Gastroesophageal sphincter (tissue), 4 donors: ENCODE data around the gene KCNK6. TPM values are rescaled to one million over a fixed set of nuclear protein-coding genes. Genes with fewer than 3 reads are reported as not detected.
"Not testable (repeated sequence)": the region's sequence is repeated elsewhere in the genome, so short reads cannot be mapped to it uniquely, and the experiment has no call there.

Experiments
- ATAC-seq: fragments of 150-250 bp; one replicate; pipeline ENCODE4 v1.9.1; 2016; ENCODE audit warnings: mild to moderate bottlenecking, moderate library complexity
- H3K27ac ChIP-seq, 4 donors: fragments of 200-600 bp; sonication (generic) in 3 of 4; 1 replicate in 3 of 4; 2 replicates in 1 of 4; pipeline ENCODE4 v1.5.1; 2016 to 2019
- H3K27me3 ChIP-seq: fragments of 200-600 bp; sonication (generic); one replicate; pipeline ENCODE4 v1.5.1; 2019
- H3K36me3 ChIP-seq, 2 donors: fragments of 200-600 bp; sonication (generic); one replicate each; pipeline ENCODE4 v1.5.1; 2019; ENCODE audit warnings: control low read depth in 1 of 2
- H3K4me1 ChIP-seq, 3 donors: fragments of 200-600 bp; sonication (generic); 1 replicate in 2 of 3; 2 replicates in 1 of 3; pipeline ENCODE4 v1.5.1; 2016 to 2019; ENCODE audit warnings: control low read depth in 2 of 3
- H3K4me3 ChIP-seq, 2 donors: fragments of 200-600 bp; sonication (generic); one replicate each; pipeline ENCODE4 v1.5.1; 2019; ENCODE audit warnings: mild to moderate bottlenecking in 1 of 2, moderate library complexity in 1 of 2
- H3K9me3 ChIP-seq, 3 donors: fragments of 200-600 bp; sonication (generic); one replicate each; pipeline ENCODE4 v1.5.1; 2017 to 2019; ENCODE audit warnings: control low read depth in 2 of 3
- EP300 ChIP-seq: sonication (generic); formaldehyde crosslinking; IDR thresholded peaks from one replicate; pipeline ENCODE4 v1.6.1; 2017; ENCODE audit warnings: antibody characterized with exemption, mild to moderate bottlenecking
- POLR2A ChIP-seq, 2 donors: fragments of 450-650 bp; IDR thresholded peaks; one replicate each; pipeline ENCODE4 v1.6.1; 2017; ENCODE audit warnings: antibody characterized with exemption in 2 of 2, mild to moderate bottlenecking in 2 of 2, moderate library complexity in 1 of 2
- POLR2AphosphoS5 ChIP-seq: sonication (generic); formaldehyde crosslinking; IDR thresholded peaks from one replicate; pipeline ENCODE4 v1.6.1; 2017; ENCODE audit warnings: antibody characterized with exemption
- WGBS, 2 donors: methylation state at CpG; one replicate each; pipeline ENCODE4 v1.1.5; 2018; ENCODE audit warnings: low coverage in 1 of 2; 5-methylcytosine and 5-hydroxymethylcytosine counted together
- total RNA-seq, 4 donors: library from RNA; depleted of rRNA; stranded (reverse); fragments of >200 nt; gene quantifications; one replicate each; pipeline ENCODE4 v1.1.0, GENCODE V29; 2016
- TF ChIP-seq, protein P1 (sequence below), 4 experiments: fragments of 200-600 bp in 2 of 4; fragments of 450-650 bp in 2 of 4; sonication (generic) in 1 of 4; IDR thresholded peaks; one replicate each; pipeline ENCODE4 v1.5.1; 2017 to 2019; ENCODE audit warnings: antibody characterized with exemption in 4 of 4, mild to moderate bottlenecking in 2 of 4, moderate library complexity in 2 of 4

KCNK6 gene
- total RNA-seq, 4 donors from 2014 or later: 2.3 to 9.3 (median 6.1) TPM

DNA sequence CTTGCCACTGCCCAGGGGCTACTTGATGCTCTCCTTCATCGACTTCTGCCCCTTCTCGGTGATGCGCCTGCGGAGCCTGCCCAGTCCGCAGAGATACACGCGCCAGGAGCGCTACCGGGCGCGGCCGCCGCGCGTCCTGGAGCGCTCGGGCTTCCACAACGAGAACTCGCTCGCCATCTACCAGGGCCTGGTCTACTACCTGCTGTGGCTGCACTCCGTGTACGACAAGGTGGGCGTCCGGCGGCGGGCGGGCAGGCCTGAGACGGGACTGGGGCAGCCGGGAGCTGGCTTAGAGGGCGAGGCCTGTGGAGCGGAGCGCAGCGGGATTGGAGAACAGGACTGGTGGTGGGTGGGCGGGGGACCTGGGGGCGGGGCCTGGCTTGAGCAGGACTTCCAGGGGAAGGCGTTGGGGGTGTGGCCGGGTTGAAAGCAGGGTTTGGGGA, 42.0 kb downstream of the KCNK6 start:
- 0% methylated on average over 2 of the region's 37 CpGs; no CpG with 5 or more reads in 1 of the 2 donors for WGBS, 2 donors
- Histone ChIP-seq H3K9me3 (no peaks in the 10 kb centered on the region), H3K4me1 (peaks cover 0 to 22% (median 4%) of the 10 kb centered on the region in 3 donors), H3K27me3 (peaks cover 75% of the 10 kb centered on the region), H3K4me3 (peak overlapping the region; percentile 24 to 64), H3K36me3 (no peaks in the 10 kb centered on the region), H3K27ac (peak overlapping the region in 3 of 4 donors; percentile 40 to 61 (median 54))
- peak; percentile 86 for ATAC-seq
- TF ChIP-seq POLR2AphosphoS5: no peak
- TF ChIP-seq, protein P1, sequence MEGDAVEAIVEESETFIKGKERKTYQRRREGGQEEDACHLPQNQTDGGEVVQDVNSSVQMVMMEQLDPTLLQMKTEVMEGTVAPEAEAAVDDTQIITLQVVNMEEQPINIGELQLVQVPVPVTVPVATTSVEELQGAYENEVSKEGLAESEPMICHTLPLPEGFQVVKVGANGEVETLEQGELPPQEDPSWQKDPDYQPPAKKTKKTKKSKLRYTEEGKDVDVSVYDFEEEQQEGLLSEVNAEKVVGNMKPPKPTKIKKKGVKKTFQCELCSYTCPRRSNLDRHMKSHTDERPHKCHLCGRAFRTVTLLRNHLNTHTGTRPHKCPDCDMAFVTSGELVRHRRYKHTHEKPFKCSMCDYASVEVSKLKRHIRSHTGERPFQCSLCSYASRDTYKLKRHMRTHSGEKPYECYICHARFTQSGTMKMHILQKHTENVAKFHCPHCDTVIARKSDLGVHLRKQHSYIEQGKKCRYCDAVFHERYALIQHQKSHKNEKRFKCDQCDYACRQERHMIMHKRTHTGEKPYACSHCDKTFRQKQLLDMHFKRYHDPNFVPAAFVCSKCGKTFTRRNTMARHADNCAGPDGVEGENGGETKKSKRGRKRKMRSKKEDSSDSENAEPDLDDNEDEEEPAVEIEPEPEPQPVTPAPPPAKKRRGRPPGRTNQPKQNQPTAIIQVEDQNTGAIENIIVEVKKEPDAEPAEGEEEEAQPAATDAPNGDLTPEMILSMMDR (IDR thresholded peaks at IDR 0.05): peak in 3 of 4 experiments; percentile 23 to 46 (median 35)

GRCh38 chr19:38362076-38362945, 42.7 kb downstream of the KCNK6 start:
- Histone ChIP-seq H3K27me3 (peaks cover 74% of the 10 kb centered on the region), H3K9me3 (no peaks in the 10 kb centered on the region), H3K36me3 (no peaks in the 10 kb centered on the region), H3K27ac (peak overlapping the region in 3 of 4 donors; percentile 40 to 61 (median 54)), H3K4me1 (peaks cover 0 to 22% (median 4%) of the 10 kb centered on the region in 3 donors), H3K4me3 (peak overlapping the region; percentile 24 to 64)
- TF ChIP-seq, protein P1 (IDR thresholded peaks at IDR 0.05): no peak
- TF ChIP-seq POLR2A (IDR thresholded peaks at IDR 0.05) (no peak), POLR2AphosphoS5 (no peak), EP300 (no peak)
- peak; percentile 77 for ATAC-seq
- WGBS, 2 donors: 4 to 5% methylated on average over 13 to 14 of the region's 68 CpGs

DNA sequence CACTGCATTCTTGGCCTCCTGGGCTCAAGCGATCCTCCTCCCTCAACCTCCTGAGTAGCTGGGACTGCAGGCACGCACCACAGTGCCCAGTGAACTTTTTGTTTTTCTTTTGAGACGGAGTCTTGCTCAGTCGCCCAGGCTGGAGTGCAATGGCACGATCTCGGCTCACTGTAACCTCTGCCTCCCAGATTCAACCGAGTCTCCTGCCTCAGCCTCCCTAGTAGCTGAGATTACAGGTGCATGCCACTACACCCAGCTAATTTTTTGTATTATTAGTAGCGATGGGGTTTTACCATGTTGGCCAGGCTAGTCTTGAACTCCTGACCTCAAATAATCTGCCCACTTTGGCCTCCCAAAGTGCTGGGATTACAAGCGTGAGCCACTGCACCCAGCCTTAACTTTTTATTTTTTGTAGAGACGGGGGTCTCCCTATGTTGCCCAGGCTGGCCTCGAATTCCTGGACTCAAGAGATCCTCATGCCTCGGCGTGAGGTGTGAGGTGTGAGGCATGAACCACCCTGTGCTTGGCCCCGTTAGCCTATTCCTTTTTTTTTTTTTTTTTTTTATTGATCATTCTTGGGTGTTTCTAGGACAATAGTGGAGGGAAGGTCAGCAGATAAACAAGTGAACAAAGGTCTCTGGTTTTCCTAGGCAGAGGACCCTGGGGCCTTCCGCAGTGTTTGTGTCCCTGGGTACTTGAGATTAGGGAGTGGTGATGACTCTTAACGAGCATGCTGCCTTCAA, 43.5 kb downstream of the KCNK6 start:
- Histone ChIP-seq H3K4me1 (peaks cover 0 to 22% (median 4%) of the 10 kb centered on the region in 3 donors), H3K27me3 (peaks cover 74% of the 10 kb centered on the region), H3K4me3 (peak overlapping the region in 1 of 2 donors; percentile 64)
- WGBS, 2 donors: 81 to 84% methylated on average over 8 to 9 of the region's 16 CpGs
- not testable (repeated sequence) for H3K36me3 ChIP-seq, H3K9me3 ChIP-seq, H3K27ac ChIP-seq, ATAC-seq

GRCh38 chr19:38367041-38367440, 47.4 kb downstream of the KCNK6 start:
- Histone ChIP-seq H3K4me3 (no peak overlapping the region), H3K27me3 (peaks cover 46% of the 10 kb centered on the region), H3K4me1 (peaks cover 0 to 11% (median 4%) of the 10 kb centered on the region in 3 donors), H3K36me3 (no peaks in the 10 kb centered on the region), H3K9me3 (no peaks in the 10 kb centered on the region), H3K27ac (no peak overlapping the region)
- TF ChIP-seq POLR2A (IDR thresholded peaks at IDR 0.05) (no peak), EP300 (no peak), POLR2AphosphoS5 (no peak)
- TF ChIP-seq, protein P1 (IDR thresholded peaks at IDR 0.05): no peak
- 70 to 72% methylated on average over 2 to 11 of the region's 12 CpGs for WGBS, 2 donors
- ATAC-seq: no peak

GRCh38 chr19:38369584-38369983, 49.9 kb downstream of the KCNK6 start:
- no peak overlapping the region for H3K27ac ChIP-seq
- peaks cover 0 to 6% (median 0%) of the 10 kb centered on the region in 3 donors for H3K4me1 ChIP-seq
- 68 to 95% methylated on average over 2 of the region's 2 CpGs for WGBS, 2 donors
- H3K27me3 ChIP-seq: peaks cover 36% of the 10 kb centered on the region
- H3K4me3 ChIP-seq: no peak overlapping the region
- TF ChIP-seq POLR2A (IDR thresholded peaks at IDR 0.05) (no peak), POLR2AphosphoS5 (no peak), EP300 (no peak)
- TF ChIP-seq, protein P1 (IDR thresholded peaks at IDR 0.05): no peak
- no peaks in the 10 kb centered on the region for H3K36me3 ChIP-seq
- H3K9me3 ChIP-seq: no peaks in the 10 kb centered on the region
- no peak for ATAC-seq
